HUES64 (cell line): ENCODE measurements around the gene MVK.
"Not testable (repeated sequence)": the region's sequence is repeated elsewhere in the genome, so short reads cannot be mapped to it uniquely, and the experiment has no call there.

Experiments
- H3K27ac ChIP-seq: 2 replicates; pipeline ENCODE4 v1.7.0; 2013; ENCODE audit warnings: low read depth, low read length, inconsistent platforms
- H3K27me3 ChIP-seq: 2 replicates; pipeline ENCODE4 v1.6.1; 2013; ENCODE audit warnings: mild to moderate bottlenecking, low read length; ENCODE audit not compliant: insufficient read depth
- H3K36me3 ChIP-seq: 2 replicates; pipeline ENCODE4 v1.6.1; 2013; ENCODE audit warnings: mild to moderate bottlenecking, low read length; ENCODE audit not compliant: insufficient read depth
- H3K4me1 ChIP-seq: 2 replicates; pipeline ENCODE4 v1.6.1; 2013; ENCODE audit warnings: mild to moderate bottlenecking, low read length, moderate library complexity; ENCODE audit not compliant: insufficient read depth
- H3K4me3 ChIP-seq: 2 replicates; pipeline ENCODE4 v1.5.1; 2013; ENCODE audit warnings: mild to moderate bottlenecking, low read length, moderate library complexity
- H3K9ac ChIP-seq: 2 replicates; pipeline ENCODE4 v1.6.1; 2013; ENCODE audit warnings: mild to moderate bottlenecking, low read depth, low read length
- H3K9me3 ChIP-seq: 2 replicates; pipeline ENCODE4 v1.6.1; 2013; ENCODE audit warnings: low read depth, low read length; ENCODE audit not compliant: insufficient read depth
- WGBS: fragments of 150-250, 120-280 bp; methylation state at CpG from one replicate; pipeline ENCODE4 v1.1.7; 2013; ENCODE audit warnings: missing lambda C conversion rate; 5-methylcytosine and 5-hydroxymethylcytosine counted together

MVK gene

GRCh38 chr12:109602132-109602531 lies 28.5 kb downstream of the MVK start:
- H3K9me3 ChIP-seq, H3K4me3 ChIP-seq, H3K4me1 ChIP-seq, H3K27ac ChIP-seq, H3K9ac ChIP-seq, H3K36me3 ChIP-seq, H3K27me3 ChIP-seq: not testable (repeated sequence)
- 94% methylated on average over 4 of the region's 5 CpGs for WGBS

GRCh38 chr12:109604132-109604585 lies 30.6 kb downstream of the MVK start:
- Histone ChIP-seq H3K27ac (no peak overlapping the region), H3K36me3 (no peaks in the 10 kb centered on the region), H3K9me3 (no peaks in the 10 kb centered on the region), H3K27me3 (no peaks in the 10 kb centered on the region), H3K4me1 (no peaks in the 10 kb centered on the region), H3K9ac (no peak overlapping the region), H3K4me3 (no peak overlapping the region)
- WGBS: 94% methylated on average over 3 of the region's 3 CpGs

GRCh38 chr12:109605016-109605415 lies 31.4 kb downstream of the MVK start:
- WGBS: 88% methylated on average over 5 of the region's 5 CpGs
- no peaks in the 10 kb centered on the region for H3K27me3 ChIP-seq
- no peaks in the 10 kb centered on the region for H3K4me1 ChIP-seq
- no peak overlapping the region for H3K4me3 ChIP-seq
- H3K36me3 ChIP-seq: no peaks in the 10 kb centered on the region
- no peak overlapping the region for H3K27ac ChIP-seq
- H3K9ac ChIP-seq: no peak overlapping the region
- no peaks in the 10 kb centered on the region for H3K9me3 ChIP-seq

- Histone ChIP-seq H3K36me3 (no peaks in the 10 kb centered on the region), H3K4me3 (no peak overlapping the region), H3K9ac (no peak overlapping the region), H3K9me3 (no peaks in the 10 kb centered on the region), H3K27ac (no peak overlapping the region), H3K27me3 (no peaks in the 10 kb centered on the region), H3K4me1 (no peaks in the 10 kb centered on the region)
- 94% methylated on average over 11 of the region's 13 CpGs for WGBS
Observed at GRCh38 chr12:109605599-109606228, 32.1 kb downstream of the MVK start.

GRCh38 chr12:109606320-109607028 lies 32.9 kb downstream of the MVK start:
- H3K27ac ChIP-seq: no peak overlapping the region
- H3K36me3 ChIP-seq: no peaks in the 10 kb centered on the region
- no peaks in the 10 kb centered on the region for H3K27me3 ChIP-seq
- no peaks in the 10 kb centered on the region for H3K4me1 ChIP-seq
- no peak overlapping the region for H3K4me3 ChIP-seq
- no peak overlapping the region for H3K9ac ChIP-seq
- H3K9me3 ChIP-seq: no peaks in the 10 kb centered on the region
- 56% methylated on average over 30 of the region's 30 CpGs for WGBS

GRCh38 chr12:109607618-109608017 lies 34.0 kb downstream of the MVK start:
- Histone ChIP-seq H3K36me3 (no peaks in the 10 kb centered on the region), H3K4me3 (no peak overlapping the region), H3K27me3 (no peaks in the 10 kb centered on the region), H3K27ac (no peak overlapping the region), H3K4me1 (no peaks in the 10 kb centered on the region), H3K9ac (no peak overlapping the region), H3K9me3 (no peaks in the 10 kb centered on the region)
- 96% methylated on average over 4 of the region's 4 CpGs for WGBS

- H3K9me3 ChIP-seq: no peaks in the 10 kb centered on the region
- WGBS: 93% methylated on average over 4 of the region's 4 CpGs
- no peaks in the 10 kb centered on the region for H3K4me1 ChIP-seq
- no peak overlapping the region for H3K4me3 ChIP-seq
- H3K27me3 ChIP-seq: no peaks in the 10 kb centered on the region
- no peaks in the 10 kb centered on the region for H3K36me3 ChIP-seq
- no peak overlapping the region for H3K27ac ChIP-seq
- no peak overlapping the region for H3K9ac ChIP-seq
Observed at GRCh38 chr12:109608270-109608669, 34.7 kb downstream of the MVK start.

GRCh38 chr12:109608793-109609192 lies 35.2 kb downstream of the MVK start:
- H3K4me3 ChIP-seq: no peak overlapping the region
- no peak overlapping the region for H3K9ac ChIP-seq
- H3K9me3 ChIP-seq: no peaks in the 10 kb centered on the region
- 100% methylated on average over 3 of the region's 3 CpGs for WGBS
- H3K36me3 ChIP-seq: no peaks in the 10 kb centered on the region
- H3K4me1 ChIP-seq: peaks cover 1% of the 10 kb centered on the region; the same call in 1 of the 2 replicates
- H3K27me3 ChIP-seq: no peaks in the 10 kb centered on the region
- H3K27ac ChIP-seq: no peak overlapping the region

GRCh38 chr12:109609342-109609741 lies 35.7 kb downstream of the MVK start:
- H3K9me3 ChIP-seq: no peaks in the 10 kb centered on the region
- H3K27me3 ChIP-seq: no peaks in the 10 kb centered on the region
- 95% methylated on average over 2 of the region's 2 CpGs for WGBS
- no peak overlapping the region for H3K9ac ChIP-seq
- H3K27ac ChIP-seq: no peak overlapping the region
- no peak overlapping the region for H3K4me3 ChIP-seq
- H3K4me1 ChIP-seq: peaks cover 4% of the 10 kb centered on the region; the same call in 1 of the 2 replicates
- no peaks in the 10 kb centered on the region for H3K36me3 ChIP-seq

GRCh38 chr12:109610523-109610922 lies 36.9 kb downstream of the MVK start:
- Histone ChIP-seq H3K27me3 (no peaks in the 10 kb centered on the region), H3K4me1 (peaks cover 4% of the 10 kb centered on the region; the same call in 1 of the 2 replicates), H3K36me3 (no peaks in the 10 kb centered on the region), H3K27ac (no peak overlapping the region), H3K9me3 (no peaks in the 10 kb centered on the region), H3K4me3 (no peak overlapping the region), H3K9ac (no peak overlapping the region)
- WGBS: 94% methylated on average over 4 of the region's 4 CpGs

GRCh38 chr12:109611223-109611622 lies 37.6 kb downstream of the MVK start:
- WGBS: 89% methylated on average over 10 of the region's 10 CpGs
- no peaks in the 10 kb centered on the region for H3K9me3 ChIP-seq
- peaks cover 4% of the 10 kb centered on the region; the same call in 1 of the 2 replicates for H3K4me1 ChIP-seq
- H3K36me3 ChIP-seq: no peaks in the 10 kb centered on the region
- H3K4me3 ChIP-seq: no peak overlapping the region
- no peak overlapping the region for H3K27ac ChIP-seq
- H3K9ac ChIP-seq: no peak overlapping the region
- no peaks in the 10 kb centered on the region for H3K27me3 ChIP-seq
